ENCODE results near the gene PAPPA. TPM values are rescaled to one million over a fixed set of nuclear protein-coding genes. Genes with fewer than 3 reads are reported as not detected.

The PAPPA gene
- total and polyA plus RNA-seq, 8 donors: 0.45 to 11.7 (median 1.9) TPM

DNA sequence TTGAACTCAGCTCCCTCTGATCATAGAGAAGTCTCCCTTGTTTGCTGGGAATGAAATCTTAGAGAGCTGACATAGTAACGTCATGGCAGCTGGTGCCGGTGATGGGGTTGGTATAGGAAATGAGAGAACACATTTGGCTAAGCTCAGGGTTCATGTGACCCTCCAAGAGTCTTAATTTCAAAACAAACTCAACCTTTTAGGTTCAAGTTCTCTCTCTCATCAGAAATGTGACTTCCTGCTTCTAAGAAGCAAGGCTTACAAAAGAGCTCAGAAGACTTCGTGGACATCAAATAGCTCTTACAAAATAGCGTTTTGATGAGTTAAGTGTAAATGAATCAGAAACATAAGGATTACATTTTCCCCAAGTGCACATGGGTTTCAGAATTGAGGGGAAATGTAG, 97.3 kb downstream of the PAPPA start:
- H3K9me3 ChIP-seq: no peaks in the 10 kb centered on the region
- intact Hi-C loops (cut with DNase I; ENCODE audit: low total_unique reads): no loop called here
- no peaks in the 10 kb centered on the region for H3K36me3 ChIP-seq
- H3K4me3 ChIP-seq: no peak overlapping the region
- no peak for DNase-seq
- no peaks in the 10 kb centered on the region for H3K27me3 ChIP-seq
- TF ChIP-seq POLR2AphosphoS5 (IDR thresholded peaks at IDR 0.05) (no peak), POLR2A (IDR thresholded peaks at IDR 0.05) (no peak), EP300 (IDR thresholded peaks at IDR 0.05) (no peak)
- TF ChIP-seq, protein P1, sequence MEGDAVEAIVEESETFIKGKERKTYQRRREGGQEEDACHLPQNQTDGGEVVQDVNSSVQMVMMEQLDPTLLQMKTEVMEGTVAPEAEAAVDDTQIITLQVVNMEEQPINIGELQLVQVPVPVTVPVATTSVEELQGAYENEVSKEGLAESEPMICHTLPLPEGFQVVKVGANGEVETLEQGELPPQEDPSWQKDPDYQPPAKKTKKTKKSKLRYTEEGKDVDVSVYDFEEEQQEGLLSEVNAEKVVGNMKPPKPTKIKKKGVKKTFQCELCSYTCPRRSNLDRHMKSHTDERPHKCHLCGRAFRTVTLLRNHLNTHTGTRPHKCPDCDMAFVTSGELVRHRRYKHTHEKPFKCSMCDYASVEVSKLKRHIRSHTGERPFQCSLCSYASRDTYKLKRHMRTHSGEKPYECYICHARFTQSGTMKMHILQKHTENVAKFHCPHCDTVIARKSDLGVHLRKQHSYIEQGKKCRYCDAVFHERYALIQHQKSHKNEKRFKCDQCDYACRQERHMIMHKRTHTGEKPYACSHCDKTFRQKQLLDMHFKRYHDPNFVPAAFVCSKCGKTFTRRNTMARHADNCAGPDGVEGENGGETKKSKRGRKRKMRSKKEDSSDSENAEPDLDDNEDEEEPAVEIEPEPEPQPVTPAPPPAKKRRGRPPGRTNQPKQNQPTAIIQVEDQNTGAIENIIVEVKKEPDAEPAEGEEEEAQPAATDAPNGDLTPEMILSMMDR (IDR thresholded peaks at IDR 0.05): no peak
- H3K4me1 ChIP-seq: no peaks in the 10 kb centered on the region
- no peak overlapping the region for H3K27ac ChIP-seq
- 65 to 82% (median 78%) methylated on average over 4 of the region's 4 CpGs for WGBS, 5 donors

- Histone ChIP-seq H3K27me3 (no peaks in the 10 kb centered on the region), H3K27ac (no peak overlapping the region), H3K4me1 (no peaks in the 10 kb centered on the region), H3K4me3 (no peak overlapping the region), H3K36me3 (no peaks in the 10 kb centered on the region), H3K9me3 (no peaks in the 10 kb centered on the region)
- DNase-seq: no peak
- intact Hi-C loops (cut with DNase I; ENCODE audit: low total_unique reads): no loop called here
- TF ChIP-seq, protein P1 (IDR thresholded peaks at IDR 0.05): no peak
- TF ChIP-seq POLR2A (IDR thresholded peaks at IDR 0.05) (no peak), POLR2AphosphoS5 (IDR thresholded peaks at IDR 0.05) (no peak)
- 39 to 62% (median 52%) methylated on average over 5 of the region's 5 CpGs for WGBS, 5 donors
These were observed 97.8 kb downstream of the PAPPA start for GRCh38 chr9:116251366-116251765.

DNA sequence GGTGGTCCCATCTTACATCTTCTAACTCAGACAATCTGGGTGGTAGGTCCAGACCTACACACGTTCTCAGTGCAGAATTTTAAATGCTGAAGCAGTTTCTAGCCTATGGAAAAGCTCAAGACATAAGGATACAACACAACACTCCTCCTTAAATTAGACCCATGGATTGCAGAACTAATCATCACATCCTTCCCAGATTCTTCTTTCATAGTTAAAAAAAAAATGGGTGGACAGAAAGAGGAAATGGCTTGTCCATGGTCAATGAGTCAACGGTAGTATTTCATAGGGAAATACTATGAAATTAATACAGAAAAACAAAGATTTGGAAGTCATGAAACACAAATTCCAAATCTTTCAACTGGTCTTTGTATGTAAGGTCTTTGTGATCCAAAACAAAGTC, 106.9 kb downstream of the PAPPA start:
- 59 to 78% (median 68%) methylated on average over 2 of the region's 2 CpGs for WGBS, 5 donors
- Histone ChIP-seq H3K36me3 (no peaks in the 10 kb centered on the region), H3K27ac (no peak overlapping the region), H3K4me3 (no peak overlapping the region), H3K9me3 (no peaks in the 10 kb centered on the region), H3K27me3 (no peaks in the 10 kb centered on the region), H3K4me1 (no peaks in the 10 kb centered on the region)
- DNase-seq: no peak
- intact Hi-C loops (cut with DNase I; ENCODE audit: low total_unique reads): no loop called here
- TF ChIP-seq, protein P1 (IDR thresholded peaks at IDR 0.05): no peak
- TF ChIP-seq POLR2A (IDR thresholded peaks at IDR 0.05) (no peak), POLR2AphosphoS5 (IDR thresholded peaks at IDR 0.05) (no peak), EP300 (IDR thresholded peaks at IDR 0.05) (no peak)

DNA sequence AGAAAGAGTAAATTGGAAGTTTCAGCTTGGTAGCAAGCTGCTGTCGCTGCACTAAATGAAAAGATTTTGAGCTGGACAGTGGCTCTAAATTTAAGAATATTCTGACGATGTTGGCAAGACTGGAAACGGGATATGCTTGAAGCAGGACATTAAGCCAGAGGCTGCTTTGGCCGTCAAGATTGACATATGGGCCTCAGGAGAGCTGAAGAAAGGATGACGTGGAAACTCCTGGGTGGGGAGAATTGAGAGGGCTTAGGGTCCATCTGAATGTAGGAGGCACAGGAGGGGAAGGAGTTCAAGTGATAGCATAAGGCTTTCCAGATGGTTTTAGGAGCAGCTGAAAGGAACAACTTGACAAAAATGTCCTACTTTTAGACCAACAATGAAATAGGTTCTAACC, 108.9 kb downstream of the PAPPA start:
- H3K27ac ChIP-seq: no peak overlapping the region
- H3K4me3 ChIP-seq: no peak overlapping the region
- intact Hi-C loops (cut with DNase I; ENCODE audit: low total_unique reads): no loop called here
- TF ChIP-seq, protein P1 (IDR thresholded peaks at IDR 0.05): no peak
- TF ChIP-seq POLR2AphosphoS5 (IDR thresholded peaks at IDR 0.05): no peak
- no peak for TF ChIP-seq EP300 (IDR thresholded peaks at IDR 0.05)
- no peak for TF ChIP-seq POLR2A (IDR thresholded peaks at IDR 0.05)
- H3K4me1 ChIP-seq: no peaks in the 10 kb centered on the region
- no peaks in the 10 kb centered on the region for H3K27me3 ChIP-seq
- H3K36me3 ChIP-seq: no peaks in the 10 kb centered on the region
- H3K9me3 ChIP-seq: no peaks in the 10 kb centered on the region
- 64 to 75% (median 69%) methylated on average over 5 of the region's 5 CpGs for WGBS, 5 donors
- DNase-seq: peak in 1 of 2 donors; percentile 26
